ENCODE measurements around the gene CNNM3. TPM values are rescaled to one million over a fixed set of nuclear protein-coding genes. Genes with fewer than 3 reads are reported as not detected.

Gene CNNM3
- total RNA-seq, 1 experiment from 2014 or later: 7.0 TPM

- Histone ChIP-seq H3K9me3 (ENCODE audit: low read length) (no peaks in the 10 kb centered on the region), H3K4me2 (ENCODE audit: low read depth, low read length, poor library complexity, severe bottlenecking) (no peak overlapping the region), H3K79me2 (ENCODE audit: low read length) (no peaks in the 10 kb centered on the region), H2AFZ (ENCODE audit: low read length) (no peak overlapping the region), H4K20me1 (ENCODE audit: insufficient read depth, low read depth, low read length) (no peaks in the 10 kb centered on the region; the same call in 1 of the 2 replicates), H3K9ac (ENCODE audit: low read length) (no peak overlapping the region), H3K27me3 (ENCODE audit: low read length) (no peaks in the 10 kb centered on the region), H3K4me3 (ENCODE audit: low read length) (no peak overlapping the region), H3K27ac (ENCODE audit: low read length) (no peak overlapping the region), H3K4me1 (ENCODE audit: low read length) (peaks cover 14% of the 10 kb centered on the region), H3K36me3 (ENCODE audit: insufficient read depth, low read length) (no peaks in the 10 kb centered on the region), H3K9me2 (replicated peaks; ENCODE audit: insufficient read depth, low read length) (no peaks in the 10 kb centered on the region)
- DNase-seq: no peak
Observed at GRCh38 chr2:96877042-96877451, 61.0 kb downstream of the CNNM3 start.

DNA sequence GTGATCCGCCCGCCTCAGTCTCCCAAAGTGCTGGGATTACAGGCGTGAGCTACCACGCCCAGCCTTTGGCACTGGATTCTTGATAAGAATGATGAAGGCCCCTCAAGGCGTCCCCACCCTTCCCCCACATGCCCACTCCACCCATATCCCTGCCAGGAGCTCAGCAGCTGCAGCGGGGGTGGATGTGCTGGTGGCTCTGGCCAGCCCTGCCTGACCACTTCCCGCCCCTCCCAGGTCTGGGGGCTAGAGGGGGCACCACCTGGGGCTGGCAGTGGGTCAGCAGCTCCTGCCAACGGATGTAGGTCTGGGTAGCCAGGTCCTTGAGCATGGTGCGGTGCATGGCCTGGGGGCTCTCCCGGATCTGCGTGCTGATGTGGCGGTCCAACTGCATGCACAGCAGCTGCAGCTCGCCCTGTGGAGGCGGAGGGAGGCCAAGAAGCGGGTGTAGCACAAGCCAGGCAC, 61.6 kb downstream of the CNNM3 start:
- Histone ChIP-seq H3K79me2 (ENCODE audit: low read length) (no peaks in the 10 kb centered on the region), H3K4me3 (ENCODE audit: low read length) (no peak overlapping the region), H3K9me3 (ENCODE audit: low read length) (no peaks in the 10 kb centered on the region), H3K36me3 (ENCODE audit: insufficient read depth, low read length) (no peaks in the 10 kb centered on the region), H4K20me1 (ENCODE audit: insufficient read depth, low read depth, low read length) (no peaks in the 10 kb centered on the region; the same call in 1 of the 2 replicates), H3K27ac (ENCODE audit: low read length) (no peak overlapping the region), H3K4me1 (ENCODE audit: low read length) (peaks cover 14% of the 10 kb centered on the region), H3K4me2 (ENCODE audit: low read depth, low read length, poor library complexity, severe bottlenecking) (no peak overlapping the region), H3K9me2 (replicated peaks; ENCODE audit: insufficient read depth, low read length) (no peaks in the 10 kb centered on the region), H2AFZ (ENCODE audit: low read length) (no peak overlapping the region), H3K9ac (ENCODE audit: low read length) (no peak overlapping the region), H3K27me3 (ENCODE audit: low read length) (no peaks in the 10 kb centered on the region)
- DNase-seq: no peak

GRCh38 chr2:96878171-96878570, 62.1 kb downstream of the CNNM3 start:
- Histone ChIP-seq H3K9ac (ENCODE audit: low read length) (no peak overlapping the region), H3K27ac (ENCODE audit: low read length) (no peak overlapping the region), H3K27me3 (ENCODE audit: low read length) (no peaks in the 10 kb centered on the region), H3K79me2 (ENCODE audit: low read length) (no peaks in the 10 kb centered on the region), H3K4me1 (ENCODE audit: low read length) (peaks cover 14% of the 10 kb centered on the region), H3K4me3 (ENCODE audit: low read length) (no peak overlapping the region), H4K20me1 (ENCODE audit: insufficient read depth, low read depth, low read length) (no peaks in the 10 kb centered on the region), H3K4me2 (ENCODE audit: low read depth, low read length, poor library complexity, severe bottlenecking) (no peak overlapping the region), H3K9me2 (replicated peaks; ENCODE audit: insufficient read depth, low read length) (no peaks in the 10 kb centered on the region), H2AFZ (ENCODE audit: low read length) (no peak overlapping the region), H3K9me3 (ENCODE audit: low read length) (no peaks in the 10 kb centered on the region), H3K36me3 (ENCODE audit: insufficient read depth, low read length) (no peaks in the 10 kb centered on the region)
- DNase-seq: no peak

DNA sequence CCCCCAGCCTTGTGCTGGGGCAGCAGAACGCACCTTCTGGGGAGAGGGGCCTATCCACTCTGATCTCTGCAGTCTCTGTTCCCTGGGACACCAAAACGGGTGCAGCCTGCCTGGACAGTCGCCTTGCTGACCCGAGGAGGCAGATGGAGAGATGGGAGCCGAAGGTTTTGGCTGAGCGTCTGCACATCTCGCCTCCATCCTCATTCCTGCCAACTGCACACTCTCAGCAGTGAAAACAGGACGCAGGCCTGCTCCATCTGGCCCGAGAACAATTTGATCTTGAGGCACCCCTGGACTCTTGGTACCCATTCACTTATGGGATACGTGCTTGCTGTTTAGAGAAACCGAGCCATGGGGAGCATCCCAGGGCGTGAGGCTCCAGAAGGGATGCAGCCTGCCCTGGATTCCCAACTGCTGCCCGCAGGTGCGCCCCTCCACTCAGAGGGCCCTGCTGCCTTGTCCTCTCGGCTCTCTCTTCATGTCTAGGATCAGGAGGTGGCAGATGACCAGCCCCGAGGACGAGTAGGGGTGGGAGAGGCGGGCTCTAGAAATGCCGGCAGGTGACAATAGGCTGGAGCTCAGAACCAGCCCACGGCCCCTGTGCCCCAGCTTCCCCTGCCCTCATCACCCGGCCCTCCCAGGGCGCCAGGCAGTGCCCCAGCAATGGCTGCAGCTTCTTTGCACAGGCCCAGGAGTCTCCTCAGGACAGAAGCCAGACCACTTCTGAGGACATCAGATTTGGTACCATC, 62.9 kb downstream of the CNNM3 start:
- Histone ChIP-seq H3K79me2 (ENCODE audit: low read length) (no peaks in the 10 kb centered on the region), H3K9ac (ENCODE audit: low read length) (no peak overlapping the region)

GRCh38 chr2:96879545-96880040, 63.5 kb downstream of the CNNM3 start:
- no peaks in the 10 kb centered on the region for H3K9me2 ChIP-seq (replicated peaks; ENCODE audit: insufficient read depth, low read length)
- H3K4me2 ChIP-seq (ENCODE audit: low read depth, low read length, poor library complexity, severe bottlenecking): no peak overlapping the region
- no peak overlapping the region for H2AFZ ChIP-seq (ENCODE audit: low read length)
- DNase-seq: no peak
- H3K9me3 ChIP-seq (ENCODE audit: low read length): no peaks in the 10 kb centered on the region
- no peak overlapping the region for H3K4me3 ChIP-seq (ENCODE audit: low read length)
- no peaks in the 10 kb centered on the region for H3K79me2 ChIP-seq (ENCODE audit: low read length)
- H4K20me1 ChIP-seq (ENCODE audit: insufficient read depth, low read depth, low read length): no peaks in the 10 kb centered on the region
- H3K9ac ChIP-seq (ENCODE audit: low read length): no peak overlapping the region
- no peak overlapping the region for H3K27ac ChIP-seq (ENCODE audit: low read length)
- H3K36me3 ChIP-seq (ENCODE audit: insufficient read depth, low read length): no peaks in the 10 kb centered on the region
- H3K27me3 ChIP-seq (ENCODE audit: low read length): no peaks in the 10 kb centered on the region
- H3K4me1 ChIP-seq (ENCODE audit: low read length): peaks cover 2% of the 10 kb centered on the region

More for the DNA sequence above, 62.9 kb downstream of the CNNM3 start:
- H3K4me2 ChIP-seq (ENCODE audit: low read depth, low read length, poor library complexity, severe bottlenecking): no peak overlapping the region
- no peaks in the 10 kb centered on the region for H3K36me3 ChIP-seq (ENCODE audit: insufficient read depth, low read length)
- no peaks in the 10 kb centered on the region for H3K9me3 ChIP-seq (ENCODE audit: low read length)
- no peaks in the 10 kb centered on the region for H3K27me3 ChIP-seq (ENCODE audit: low read length)
- no peak overlapping the region for H3K4me3 ChIP-seq (ENCODE audit: low read length)
- no peaks in the 10 kb centered on the region for H3K9me2 ChIP-seq (replicated peaks; ENCODE audit: insufficient read depth, low read length)
- H4K20me1 ChIP-seq (ENCODE audit: insufficient read depth, low read depth, low read length): no peaks in the 10 kb centered on the region
- no peak overlapping the region for H3K27ac ChIP-seq (ENCODE audit: low read length)
- H2AFZ ChIP-seq (ENCODE audit: low read length): no peak overlapping the region
- H3K4me1 ChIP-seq (ENCODE audit: low read length): peaks cover 8% of the 10 kb centered on the region
- no peak for DNase-seq

- no peaks in the 10 kb centered on the region for H3K4me1 ChIP-seq (ENCODE audit: low read length)
Observed at GRCh38 chr2:96880891-96881273, 64.8 kb downstream of the CNNM3 start.

DNA sequence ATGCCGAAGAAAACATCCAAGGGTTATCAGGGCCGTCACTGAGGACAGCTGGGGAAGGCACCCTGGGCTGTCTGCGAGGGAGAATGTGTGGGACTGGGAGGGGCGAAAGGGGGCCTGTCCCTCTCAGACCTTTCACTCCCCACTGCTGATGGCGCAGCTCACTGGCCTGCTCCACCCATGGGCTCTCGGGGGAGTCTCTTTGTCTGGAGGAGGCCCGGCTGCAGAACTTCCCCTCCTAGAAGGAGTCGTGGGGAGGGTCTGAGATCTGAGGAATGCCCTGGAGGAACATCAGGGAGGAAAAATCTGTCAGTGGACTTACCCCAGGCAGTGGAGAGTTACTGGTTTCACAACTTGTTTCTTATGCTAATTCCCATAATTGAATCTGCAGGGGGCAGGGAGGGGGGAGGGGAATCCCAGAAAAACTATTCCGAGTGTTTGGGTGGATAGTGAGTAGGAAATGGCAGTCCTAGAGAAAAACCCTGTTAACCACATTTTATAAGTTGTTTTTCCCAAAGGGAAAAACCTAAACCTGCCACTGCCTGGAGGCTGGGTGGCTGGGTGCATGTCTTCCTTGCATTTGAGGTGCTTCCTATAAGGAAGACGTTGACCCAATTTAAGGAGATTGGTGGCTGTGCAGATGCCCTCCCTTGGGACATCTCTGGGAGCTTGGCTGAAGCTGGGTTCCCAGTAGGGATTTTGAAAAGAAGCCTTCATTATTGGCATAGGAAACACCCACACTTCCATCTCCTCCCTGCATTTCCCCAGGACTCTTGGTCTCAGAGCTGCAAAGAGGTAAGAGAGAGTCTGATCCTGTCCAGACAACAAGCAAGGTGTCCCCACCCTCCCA, 65.5 kb downstream of the CNNM3 start:
- H3K27me3 ChIP-seq (ENCODE audit: low read length): no peaks in the 10 kb centered on the region
- H3K9me2 ChIP-seq (replicated peaks; ENCODE audit: insufficient read depth, low read length): no peaks in the 10 kb centered on the region
- no peak overlapping the region for H3K9ac ChIP-seq (ENCODE audit: low read length)
- no peaks in the 10 kb centered on the region for H3K36me3 ChIP-seq (ENCODE audit: insufficient read depth, low read length)
- no peaks in the 10 kb centered on the region for H3K4me1 ChIP-seq (ENCODE audit: low read length)
- no peak overlapping the region for H3K4me3 ChIP-seq (ENCODE audit: low read length)
- no peaks in the 10 kb centered on the region for H3K9me3 ChIP-seq (ENCODE audit: low read length)
- no peak overlapping the region for H2AFZ ChIP-seq (ENCODE audit: low read length)
- H3K4me2 ChIP-seq (ENCODE audit: low read depth, low read length, poor library complexity, severe bottlenecking): no peak overlapping the region
- no peaks in the 10 kb centered on the region for H3K79me2 ChIP-seq (ENCODE audit: low read length)
- H4K20me1 ChIP-seq (ENCODE audit: insufficient read depth, low read depth, low read length): no peaks in the 10 kb centered on the region
- DNase-seq: no peak
- no peak overlapping the region for H3K27ac ChIP-seq (ENCODE audit: low read length)

More at GRCh38 chr2:96880891-96881273, 64.8 kb downstream of the CNNM3 start:
- no peaks in the 10 kb centered on the region for H3K36me3 ChIP-seq (ENCODE audit: insufficient read depth, low read length)
- no peaks in the 10 kb centered on the region for H4K20me1 ChIP-seq (ENCODE audit: insufficient read depth, low read depth, low read length)
- H3K27ac ChIP-seq (ENCODE audit: low read length): no peak overlapping the region
- no peak overlapping the region for H3K4me2 ChIP-seq (ENCODE audit: low read depth, low read length, poor library complexity, severe bottlenecking)
- no peaks in the 10 kb centered on the region for H3K79me2 ChIP-seq (ENCODE audit: low read length)
- H3K4me3 ChIP-seq (ENCODE audit: low read length): no peak overlapping the region
- H3K9me2 ChIP-seq (replicated peaks; ENCODE audit: insufficient read depth, low read length): no peaks in the 10 kb centered on the region
- no peak overlapping the region for H3K9ac ChIP-seq (ENCODE audit: low read length)
- H2AFZ ChIP-seq (ENCODE audit: low read length): no peak overlapping the region
- H3K27me3 ChIP-seq (ENCODE audit: low read length): no peaks in the 10 kb centered on the region
- no peaks in the 10 kb centered on the region for H3K9me3 ChIP-seq (ENCODE audit: low read length)
- DNase-seq: no peak

DNA sequence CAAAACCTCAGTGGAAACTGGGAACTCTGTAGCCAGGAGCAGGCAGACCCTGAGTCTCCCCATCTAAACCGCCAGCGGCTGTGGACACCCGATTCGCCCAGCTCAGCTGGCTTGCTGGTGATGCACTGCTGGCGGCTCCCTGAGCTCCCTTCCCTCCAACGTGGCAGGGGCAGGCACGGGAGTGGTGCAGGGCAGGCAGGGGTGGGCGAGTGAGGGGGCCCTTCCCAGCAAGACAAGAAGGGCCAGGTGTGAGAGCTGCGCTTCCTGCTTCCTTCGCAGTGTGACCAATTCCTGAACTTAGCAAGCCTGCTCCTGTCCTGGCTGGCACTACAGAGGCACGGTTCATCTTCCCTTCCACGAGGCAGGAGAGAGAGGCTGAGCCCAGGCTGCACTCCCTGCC, 66.2 kb downstream of the CNNM3 start:
- Histone ChIP-seq H2AFZ (ENCODE audit: low read length) (no peak overlapping the region), H3K9me2 (replicated peaks; ENCODE audit: insufficient read depth, low read length) (no peaks in the 10 kb centered on the region), H3K36me3 (ENCODE audit: insufficient read depth, low read length) (no peaks in the 10 kb centered on the region), H3K4me2 (ENCODE audit: low read depth, low read length, poor library complexity, severe bottlenecking) (no peak overlapping the region), H3K9ac (ENCODE audit: low read length) (no peak overlapping the region), H4K20me1 (ENCODE audit: insufficient read depth, low read depth, low read length) (no peaks in the 10 kb centered on the region), H3K9me3 (ENCODE audit: low read length) (no peaks in the 10 kb centered on the region), H3K27ac (ENCODE audit: low read length) (no peak overlapping the region), H3K4me3 (ENCODE audit: low read length) (no peak overlapping the region), H3K4me1 (ENCODE audit: low read length) (no peaks in the 10 kb centered on the region), H3K27me3 (ENCODE audit: low read length) (no peaks in the 10 kb centered on the region), H3K79me2 (ENCODE audit: low read length) (no peaks in the 10 kb centered on the region)
- no peak for DNase-seq
